Kidney epithelial cell (primary cell): ENCODE measurements around the gene SRBD1. TPM values are rescaled to one million over a fixed set of nuclear protein-coding genes. Genes with fewer than 3 reads are reported as not detected.
"Not testable (repeated sequence)": the region's sequence is repeated elsewhere in the genome, so short reads cannot be mapped to it uniquely, and the experiment has no call there.

Experiments
- DNase-seq: peaks from one replicate; pipeline ENCODE4 v3.0.0-alpha.2; 2010; ENCODE audit warnings: low read depth
- H3K27me3 ChIP-seq: 2 replicates; pipeline ENCODE4 v1.6.0; 2011; ENCODE audit warnings: low read length; ENCODE audit not compliant: control insufficient read depth, insufficient read depth
- H3K36me3 ChIP-seq: 2 replicates; pipeline ENCODE4 v1.5.1; 2011; ENCODE audit warnings: low read length; ENCODE audit not compliant: control insufficient read depth, insufficient read depth
- H3K4me3 ChIP-seq: 2 replicates; pipeline ENCODE4 v1.5.1; 2011; ENCODE audit warnings: low read depth, mild to moderate bottlenecking, control low read depth, low read length
- total RNA-seq: library from RNA; depleted of rRNA; stranded (reverse); fragments of >200 nt; gene quantifications from 2 replicates; pipeline ENCODE4 v1.2.3, GENCODE V29; 2015
- TF ChIP-seq, protein P1 (sequence below): IDR thresholded peaks from 2 replicates; pipeline ENCODE4 v1.5.1; 2011; ENCODE audit warnings: mild to moderate bottlenecking, moderate library complexity, low read length, control low read depth, inconsistent platforms; ENCODE audit not compliant: insufficient read depth, poor library complexity, severe bottlenecking

Gene SRBD1
- total RNA-seq, 1 donor from 2014 or later: 18.4 TPM

DNA sequence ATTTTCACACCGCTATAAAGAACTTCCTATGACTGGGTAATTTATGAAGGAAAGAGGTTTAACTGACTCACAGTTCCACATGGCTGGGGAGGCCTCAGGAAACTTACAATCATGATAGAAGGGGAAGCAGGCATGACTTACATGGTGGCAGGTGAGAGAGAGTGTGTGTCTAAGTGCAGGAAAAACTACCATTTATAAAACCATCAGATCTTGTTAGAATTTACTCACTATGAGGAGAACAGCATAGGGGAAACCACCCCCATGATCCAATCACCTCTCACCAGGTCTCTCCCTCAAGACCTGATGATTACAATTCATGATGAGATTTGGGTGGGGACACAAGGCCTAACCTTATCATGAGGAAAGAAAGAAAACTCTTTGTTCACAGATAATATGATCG, 174.6 kb downstream of the SRBD1 start:
- no peaks in the 10 kb centered on the region for H3K36me3 ChIP-seq
- DNase-seq: no peak
- no peak overlapping the region for H3K4me3 ChIP-seq
- H3K27me3 ChIP-seq: no peaks in the 10 kb centered on the region
- TF ChIP-seq, protein P1, sequence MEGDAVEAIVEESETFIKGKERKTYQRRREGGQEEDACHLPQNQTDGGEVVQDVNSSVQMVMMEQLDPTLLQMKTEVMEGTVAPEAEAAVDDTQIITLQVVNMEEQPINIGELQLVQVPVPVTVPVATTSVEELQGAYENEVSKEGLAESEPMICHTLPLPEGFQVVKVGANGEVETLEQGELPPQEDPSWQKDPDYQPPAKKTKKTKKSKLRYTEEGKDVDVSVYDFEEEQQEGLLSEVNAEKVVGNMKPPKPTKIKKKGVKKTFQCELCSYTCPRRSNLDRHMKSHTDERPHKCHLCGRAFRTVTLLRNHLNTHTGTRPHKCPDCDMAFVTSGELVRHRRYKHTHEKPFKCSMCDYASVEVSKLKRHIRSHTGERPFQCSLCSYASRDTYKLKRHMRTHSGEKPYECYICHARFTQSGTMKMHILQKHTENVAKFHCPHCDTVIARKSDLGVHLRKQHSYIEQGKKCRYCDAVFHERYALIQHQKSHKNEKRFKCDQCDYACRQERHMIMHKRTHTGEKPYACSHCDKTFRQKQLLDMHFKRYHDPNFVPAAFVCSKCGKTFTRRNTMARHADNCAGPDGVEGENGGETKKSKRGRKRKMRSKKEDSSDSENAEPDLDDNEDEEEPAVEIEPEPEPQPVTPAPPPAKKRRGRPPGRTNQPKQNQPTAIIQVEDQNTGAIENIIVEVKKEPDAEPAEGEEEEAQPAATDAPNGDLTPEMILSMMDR: no peak

DNA sequence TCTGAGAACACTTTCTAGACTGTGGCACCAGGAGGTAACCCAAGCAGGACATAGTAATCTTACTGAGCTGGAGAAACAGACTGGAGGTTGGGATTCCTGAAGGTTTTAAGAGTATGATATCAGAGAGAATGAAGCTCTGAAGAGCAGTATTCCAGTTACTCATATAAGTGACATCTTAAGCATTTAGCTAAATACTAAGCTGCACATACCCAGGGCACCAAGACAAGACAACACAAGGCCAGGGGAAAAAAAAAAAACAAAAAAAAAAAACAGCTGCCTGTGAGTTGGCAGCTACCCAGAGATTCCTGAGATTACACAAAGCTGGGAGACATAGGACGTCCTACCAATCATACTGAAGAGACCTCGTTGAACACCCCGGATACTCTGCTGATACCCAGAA, 175.8 kb downstream of the SRBD1 start:
- TF ChIP-seq, protein P1: no peak
- Histone ChIP-seq H3K4me3 (no peak overlapping the region), H3K27me3 (no peaks in the 10 kb centered on the region), H3K36me3 (no peaks in the 10 kb centered on the region)
- DNase-seq: peak; percentile 18

DNA sequence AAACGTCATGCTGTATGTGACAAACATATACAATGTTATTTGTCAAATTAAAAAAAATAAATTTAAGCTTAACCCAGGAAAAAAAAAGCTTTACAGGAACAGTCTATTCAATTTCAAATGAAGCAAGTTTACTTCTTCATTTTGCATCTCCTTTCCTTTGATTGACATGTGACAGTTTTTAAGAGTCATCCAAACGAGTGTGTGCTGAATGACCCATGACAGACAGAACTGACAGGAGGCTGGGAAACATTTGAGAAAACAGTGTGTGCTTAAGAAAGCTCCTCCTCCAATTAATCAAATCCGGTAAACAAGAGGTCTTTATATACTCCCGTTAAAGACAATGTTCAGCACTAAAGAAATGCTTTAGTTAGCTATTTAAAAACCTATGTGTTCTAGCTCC, 177.7 kb downstream of the SRBD1 start:
- DNase-seq: no peak
- Histone ChIP-seq H3K4me3 (no peak overlapping the region), H3K27me3 (no peaks in the 10 kb centered on the region), H3K36me3 (no peaks in the 10 kb centered on the region)
- TF ChIP-seq, protein P1: no peak

DNA sequence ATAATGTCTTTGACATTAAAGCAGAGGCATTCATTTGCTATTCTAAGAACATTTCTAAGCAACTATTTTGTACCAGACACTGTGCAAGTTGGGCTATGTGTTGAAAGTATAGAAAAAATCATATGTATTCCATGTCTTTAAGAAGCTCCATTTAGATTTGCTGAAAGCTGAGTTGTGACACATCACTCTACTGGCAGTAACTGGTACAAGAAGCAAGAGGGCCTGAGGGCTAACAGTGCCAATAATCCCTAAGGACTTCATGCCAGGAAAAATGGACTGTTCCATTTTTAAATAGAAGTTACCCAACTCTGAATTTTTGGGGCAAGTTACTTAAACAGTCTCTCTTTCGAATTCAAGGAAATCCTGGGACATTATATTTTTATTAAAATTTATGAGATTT, 178.7 kb downstream of the SRBD1 start:
- Histone ChIP-seq H3K27me3 (no peaks in the 10 kb centered on the region), H3K36me3 (no peaks in the 10 kb centered on the region), H3K4me3 (no peak overlapping the region)
- no peak for DNase-seq
- TF ChIP-seq, protein P1: no peak

DNA sequence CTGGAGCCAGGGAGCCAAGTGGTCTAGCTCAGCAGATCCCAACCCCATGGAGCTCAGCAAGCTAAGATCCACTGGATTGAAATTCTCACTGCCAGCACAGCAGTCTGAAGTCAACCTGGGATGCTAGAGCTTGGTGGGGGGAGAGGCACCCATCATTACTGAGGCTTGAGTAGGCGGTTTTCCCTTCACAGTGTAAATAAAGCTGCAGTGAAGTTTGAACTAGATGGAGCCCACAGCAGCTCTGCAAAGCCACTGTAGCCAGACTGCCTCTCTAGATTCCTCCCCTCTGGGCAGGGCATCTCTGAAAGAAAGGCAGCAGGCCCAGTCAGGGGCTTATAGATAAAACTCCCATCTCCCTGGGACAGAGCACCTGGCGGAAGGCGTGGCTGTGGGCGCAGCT, 185.0 kb downstream of the SRBD1 start:
- not testable (repeated sequence) for H3K27me3 ChIP-seq, H3K36me3 ChIP-seq, H3K4me3 ChIP-seq, DNase-seq

DNA sequence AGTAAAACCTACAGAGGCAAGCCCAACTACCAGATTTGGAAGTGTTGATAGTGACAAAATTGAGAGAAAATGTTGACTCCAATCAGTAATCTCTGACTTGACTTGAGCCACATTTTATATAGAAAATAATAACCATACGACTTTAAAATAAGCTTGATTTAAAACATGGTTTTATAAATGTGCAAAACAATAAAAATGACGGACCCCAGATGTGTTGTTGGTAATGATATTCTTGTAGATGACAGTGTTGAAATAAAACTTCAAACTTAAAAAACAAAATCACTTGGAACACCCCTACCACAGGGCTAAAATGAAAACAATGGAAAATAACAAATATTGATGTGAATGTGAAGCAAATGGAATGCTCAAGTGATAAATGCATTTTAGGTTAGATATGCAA, 188.1 kb downstream of the SRBD1 start:
- H3K4me3 ChIP-seq: no peak overlapping the region
- H3K36me3 ChIP-seq: no peaks in the 10 kb centered on the region
- TF ChIP-seq, protein P1: no peak
- H3K27me3 ChIP-seq: no peaks in the 10 kb centered on the region
- DNase-seq: no peak
